HepG2 (cell line): Measurements from ENCODE around the gene HPCAL1. TPM values are rescaled to one million over a fixed set of nuclear protein-coding genes. Genes with fewer than 3 reads are reported as not detected.

Experiments used
- ATF7 ChIP-seq, 2 experiments: fragments of 450-650 bp in 1 of 2; sonication (generic) in 1 of 2; formaldehyde crosslinking in 1 of 2; IDR thresholded peaks; 2 replicates each; pipeline versions ENCODE4 v1.4.0 to v1.6.1; 2016 to 2020; ENCODE audit warnings: antibody characterized with exemption in 1 of 2, mild to moderate bottlenecking in 1 of 2, missing genetic modification reagents in 1 of 2
- CREB3 ChIP-seq: sonication (generic); formaldehyde crosslinking; IDR thresholded peaks from 2 replicates; pipeline ENCODE4 v1.5.0; 2020; ENCODE audit warnings: missing genetic modification reagents
- DDIT3 ChIP-seq: sonication (generic); formaldehyde crosslinking; IDR thresholded peaks from 2 replicates; pipeline ENCODE4 v1.4.0; 2020; ENCODE audit warnings: mild to moderate bottlenecking, missing genetic modification reagents
- DRAP1 ChIP-seq: IDR thresholded peaks from 2 replicates; pipeline ENCODE4 v1.6.1; 2016; ENCODE audit warnings: missing genetic modification reagents, missing compliant biosample characterization
- FOXO1 ChIP-seq: sonication (generic); formaldehyde crosslinking; IDR thresholded peaks from 2 replicates; pipeline ENCODE4 v1.4.0; 2020; ENCODE audit warnings: missing genetic modification reagents
- GTF3A ChIP-seq: sonication (generic); formaldehyde crosslinking; conservative IDR thresholded peaks from 2 replicates; pipeline ENCODE4 v1.4.0; 2020; ENCODE audit warnings: mild to moderate bottlenecking, missing genetic modification reagents
- MAZ ChIP-seq, 2 experiments: sonication (generic) in 1 of 2; formaldehyde crosslinking in 1 of 2; IDR thresholded peaks; 2 replicates each; pipeline versions ENCODE4 v1.5.0 to v1.6.1; 2012 to 2020; ENCODE audit warnings: low read depth in 2 of 2, mild to moderate bottlenecking in 2 of 2, borderline replicate concordance in 1 of 2, improper control_type of control experiment in 1 of 2, low read length in 1 of 2, missing genetic modification reagents in 1 of 2, moderate library complexity in 1 of 2
- PHF20 ChIP-seq: sonication (generic); formaldehyde crosslinking; IDR thresholded peaks from 2 replicates; pipeline ENCODE4 v1.5.0; 2020; ENCODE audit warnings: mild to moderate bottlenecking, missing genetic modification reagents
- SOX13 ChIP-seq, 3 experiments: fragments of 450-650 bp in 1 of 3; sonication (generic) in 1 of 3; formaldehyde crosslinking in 1 of 3; IDR thresholded peaks in 2 of 3; conservative IDR thresholded peaks in 1 of 3; 2 replicates each; pipeline versions ENCODE4 v1.5.0 to v1.6.1; 2016 to 2020; ENCODE audit warnings: antibody characterized with exemption in 1 of 3, mild to moderate bottlenecking in 1 of 3, missing compliant biosample characterization in 1 of 3, missing genetic modification reagents in 1 of 3, moderate library complexity in 1 of 3
- TRIM24 ChIP-seq: sonication (generic); formaldehyde crosslinking; IDR thresholded peaks from 2 replicates; pipeline ENCODE4 v1.8.0; 2022; ENCODE audit warnings: mild to moderate bottlenecking, missing genetic modification reagents
- YY1 ChIP-seq: IDR thresholded peaks from 2 replicates; pipeline ENCODE4 v1.6.1; 2011; ENCODE audit warnings: low read length, low read depth, moderate library complexity, mild to moderate bottlenecking; ENCODE audit not compliant: insufficient read depth, insufficient replicate concordance
- ZBTB40 ChIP-seq, 2 experiments: fragments of 450-650 bp in 1 of 2; sonication (generic) in 1 of 2; formaldehyde crosslinking in 1 of 2; IDR thresholded peaks; 2 replicates each; pipeline versions ENCODE4 v1.6.1 to v1.8.0; 2016 to 2022; ENCODE audit warnings: antibody characterized with exemption in 1 of 2, mild to moderate bottlenecking in 1 of 2, missing genetic modification reagents in 1 of 2
- ZNF546 ChIP-seq: sonication (generic); formaldehyde crosslinking; conservative IDR thresholded peaks from 2 replicates; pipeline ENCODE4 v1.8.1; 2023; ENCODE audit warnings: mild to moderate bottlenecking, missing genetic modification reagents
- ZNF788 ChIP-seq: sonication (generic); formaldehyde crosslinking; IDR thresholded peaks from 2 replicates; pipeline ENCODE4 v1.5.0; 2020; ENCODE audit warnings: mild to moderate bottlenecking, missing genetic modification reagents, borderline replicate concordance
- ZSCAN29 ChIP-seq: sonication (generic); formaldehyde crosslinking; conservative IDR thresholded peaks from 2 replicates; pipeline ENCODE4 v1.4.0; 2020; ENCODE audit warnings: mild to moderate bottlenecking, missing genetic modification reagents
- polyA plus RNA-seq, 8 experiments: library from polyadenylated mRNA; depleted of rRNA in 3 of 8; stranded (reverse) in 7 of 8; unstranded in 1 of 8; fragments of >200 nt; fragmentation: Illumina TruSeq in 4 of 8; extraction: Trizol in 4 of 8; gene quantifications; 2 replicates each; pipeline versions ENCODE4 v1.2.1 to v1.2.3, GENCODE V29; 2011 to 2016; ENCODE audit warnings: low read depth in 4 of 8, missing spikeins in 1 of 8, mixed read lengths in 1 of 8; ENCODE audit not compliant: insufficient read depth in 1 of 8
- total RNA-seq, 5 experiments: library from RNA; depleted of rRNA; stranded (reverse); fragments of >200 nt; fragmentation: Illumina TruSeq; extraction: Trizol; gene quantifications; 2 replicates each; pipeline ENCODE4 v1.2.3, GENCODE V29; 2016; ENCODE audit warnings: low read depth in 1 of 5

HPCAL1 gene
- total and polyA plus RNA-seq, 2 of the 13 experiments (the other 11 are each of a cell fraction or from before 2014, with no cell fraction given) = 29.5 to 29.9 TPM

GRCh38 chr2:10448576-10449485 is 146.1 kb downstream of the HPCAL1 start (continued):
- no peak for TF ChIP-seq SOX13 (IDR thresholded peaks at IDR 0.05)
- peak in 1 of 2 experiments; percentile 71; a peak in 2 of 4 replicates for TF ChIP-seq SOX13 (CRISPR knock-in tag; conservative IDR thresholded peaks at IDR 0.05 in 1 of 2, IDR thresholded peaks at IDR 0.05 in 1 of 2)
- TF ChIP-seq PHF20 = peak; percentile 76
- TF ChIP-seq DDIT3 (CRISPR knock-in tag) = no peak
- peak; percentile 70 for TF ChIP-seq DRAP1 (CRISPR knock-in tag)
- no peak for TF ChIP-seq TRIM24
- peak; percentile 86 for TF ChIP-seq FOXO1 (CRISPR knock-in tag)
- peak; percentile 92 for TF ChIP-seq ZNF546 (CRISPR knock-in tag)
- no peak for TF ChIP-seq GTF3A
- TF ChIP-seq ZNF788 (CRISPR knock-in tag) = peak; percentile 97
- TF ChIP-seq YY1 = peak; percentile 54
- TF ChIP-seq ZBTB40 (IDR thresholded peaks at IDR 0.05) = no peak
- TF ChIP-seq ZBTB40 (CRISPR knock-in tag; IDR thresholded peaks at IDR 0.05) = peak; percentile 97
- TF ChIP-seq ATF7 (IDR thresholded peaks at IDR 0.05) = no peak
- peak; percentile 95 for TF ChIP-seq ATF7 (CRISPR knock-in tag; IDR thresholded peaks at IDR 0.05)
- peak; percentile 99 for TF ChIP-seq CREB3
- peak; percentile 90; the same call in 1 of the 2 replicates for TF ChIP-seq ZSCAN29 (CRISPR knock-in tag)
- peak; percentile 76 for TF ChIP-seq MAZ (IDR thresholded peaks at IDR 0.05; ENCODE audit: borderline replicate concordance, low read depth, low read length)
- peak; percentile 98 for TF ChIP-seq MAZ (CRISPR knock-in tag; IDR thresholded peaks at IDR 0.05; ENCODE audit: low read depth)
